Right atrium auricular region (tissue), 2 donors: Measurements from ENCODE around the gene MICAL3. TPM values are rescaled to one million over a fixed set of nuclear protein-coding genes. Genes with fewer than 3 reads are reported as not detected.

ENCODE experiments used
- DNase-seq: peaks from one replicate; pipeline ENCODE4 v3.0.0-alpha.2; 2019; ENCODE audit warnings: low spot score
- H3K27ac ChIP-seq, 2 donors: fragments of 200-600 bp; sonication (generic); 1 replicate in 1 of 2; 2 replicates in 1 of 2; pipeline ENCODE4 v1.5.1; 2016 to 2019
- H3K27me3 ChIP-seq, 2 donors: fragments of 200-600 bp; sonication (generic); one replicate each; pipeline versions ENCODE4 v1.5.1 to v1.6.0; 2017 to 2019
- H3K36me3 ChIP-seq: fragments of 200-600 bp; sonication (generic); one replicate; pipeline ENCODE4 v1.5.1; 2016
- H3K4me1 ChIP-seq, 2 donors: fragments of 200-600 bp; sonication (generic); one replicate each; pipeline versions ENCODE4 v1.5.1 to v1.6.0; 2017 to 2019
- H3K4me3 ChIP-seq, 2 donors: fragments of 200-600 bp; sonication (generic); 1 replicate in 1 of 2; 2 replicates in 1 of 2; pipeline ENCODE4 v1.5.1; 2017 to 2019; ENCODE audit warnings: mild to moderate bottlenecking in 1 of 2, moderate library complexity in 1 of 2
- H3K9me3 ChIP-seq, 2 donors: fragments of 200-600 bp; sonication (generic); one replicate each; pipeline ENCODE4 v1.5.1; 2019
- CTCF ChIP-seq, 2 donors: fragments of 200-600 bp; sonication (generic); IDR thresholded peaks; one replicate each; pipeline ENCODE4 v1.5.1; 2019; ENCODE audit warnings: antibody characterized with exemption in 2 of 2
- total RNA-seq, 2 donors: library from RNA; depleted of rRNA; stranded (reverse); fragments of >200 nt; gene quantifications; one replicate each; pipeline ENCODE4 v1.1.0, GENCODE V29; 2016

Gene MICAL3
- total RNA-seq, 2 donors from 2014 or later: 42.5 to 45.1 TPM

GRCh38 chr22:17775781-17776465 lies 248.4 kb downstream of the MICAL3 start:
- Histone ChIP-seq H3K4me1 (peaks cover 0 to 24% of the 10 kb centered on the region in 2 donors), H3K4me3 (no peak overlapping the region), H3K9me3 (no peaks in the 10 kb centered on the region), H3K36me3 (no peaks in the 10 kb centered on the region), H3K27me3 (no peaks in the 10 kb centered on the region), H3K27ac (no peak overlapping the region)
- no peak for DNase-seq
- no peak for TF ChIP-seq CTCF (IDR thresholded peaks at IDR 0.05)

GRCh38 chr22:17774926-17775685 lies 249.3 kb downstream of the MICAL3 start:
- no peaks in the 10 kb centered on the region for H3K27me3 ChIP-seq
- no peak overlapping the region for H3K27ac ChIP-seq
- H3K9me3 ChIP-seq: no peaks in the 10 kb centered on the region
- DNase-seq: no peak
- peaks cover 0 to 23% of the 10 kb centered on the region in 2 donors for H3K4me1 ChIP-seq
- TF ChIP-seq CTCF (IDR thresholded peaks at IDR 0.05): no peak
- peak overlapping the region in 1 of 2 donors; percentile 63 for H3K4me3 ChIP-seq
- no peaks in the 10 kb centered on the region for H3K36me3 ChIP-seq

- no peak for DNase-seq
- peak within 1 kb of the TSS; percentile 63 to 77 for H3K4me3 ChIP-seq
- H3K27ac ChIP-seq: peak within 1 kb of the TSS; percentile 33 to 50
- TF ChIP-seq CTCF (IDR thresholded peaks at IDR 0.05): no peak
- no peaks in the 10 kb centered on the region for H3K27me3 ChIP-seq
- peaks cover 0 to 23% of the 10 kb centered on the region in 2 donors for H3K4me1 ChIP-seq
- H3K9me3 ChIP-seq: no peaks in the 10 kb centered on the region
- no peaks in the 10 kb centered on the region for H3K36me3 ChIP-seq
These were observed 250.0 kb downstream of the MICAL3 start, which contains the start of gene BID for GRCh38 chr22:17774206-17774925. BID (minus strand) TSS chr22:17774469; CDS start chr22:17750116, 24,353 bp downstream.

- no peaks in the 10 kb centered on the region for H3K36me3 ChIP-seq
- DNase-seq: no peak
- TF ChIP-seq CTCF (IDR thresholded peaks at IDR 0.05): no peak
- peak overlapping the region; percentile 63 to 77 for H3K4me3 ChIP-seq
- H3K9me3 ChIP-seq: no peaks in the 10 kb centered on the region
- H3K27me3 ChIP-seq: no peaks in the 10 kb centered on the region
- peaks cover 0 to 23% of the 10 kb centered on the region in 2 donors for H3K4me1 ChIP-seq
- peak overlapping the region; percentile 33 to 50 for H3K27ac ChIP-seq
These were observed 250.7 kb downstream of the MICAL3 start for GRCh38 chr22:17773606-17774205.

- no peak for TF ChIP-seq CTCF (IDR thresholded peaks at IDR 0.05)
- no peak overlapping the region for H3K27ac ChIP-seq
- DNase-seq: no peak
These were observed 251.3 kb downstream of the MICAL3 start for GRCh38 chr22:17772958-17773605.

More at GRCh38 chr22:17772958-17773605, 251.3 kb downstream of the MICAL3 start:
- H3K27me3 ChIP-seq: no peaks in the 10 kb centered on the region
- no peaks in the 10 kb centered on the region for H3K9me3 ChIP-seq
- no peaks in the 10 kb centered on the region for H3K36me3 ChIP-seq
- peak overlapping the region; percentile 63 to 77 for H3K4me3 ChIP-seq
- H3K4me1 ChIP-seq: peaks cover 0 to 23% of the 10 kb centered on the region in 2 donors
